Neural cell (in vitro differentiated cells): Measurements from ENCODE around the gene IL36B.

ENCODE experiments used
- EZH2 ChIP-seq: fragments of 200-600, 300-800 bp; shearing (Covaris generic), sonication (generic); IDR thresholded peaks from 2 replicates; pipeline ENCODE4 v1.6.1; 2014; ENCODE audit warnings: antibody characterized with exemption, low read length, borderline replicate concordance, mild to moderate bottlenecking; ENCODE audit not compliant: insufficient read depth, poor library complexity, severe bottlenecking
- MXI1 ChIP-seq: fragments of 450-650 bp; conservative IDR thresholded peaks from 2 replicates; pipeline ENCODE4 v1.6.1; 2014; ENCODE audit warnings: antibody characterized with exemption, mild to moderate bottlenecking; ENCODE audit not compliant: poor library complexity, severe bottlenecking
- POLR2AphosphoS5 ChIP-seq: IDR thresholded peaks from 2 replicates; pipeline ENCODE4 v1.6.1; 2012
- SMC3 ChIP-seq: fragments of 450-650 bp; conservative IDR thresholded peaks from 2 replicates; pipeline ENCODE4 v1.6.1; 2014; ENCODE audit warnings: antibody characterized with exemption, mild to moderate bottlenecking, moderate library complexity; ENCODE audit not compliant: poor library complexity
- TAF1 ChIP-seq: IDR thresholded peaks from 2 replicates; pipeline ENCODE4 v1.6.1; 2012; ENCODE audit warnings: low read depth
- TF ChIP-seq, protein P1 (sequence below): fragments of 450-650 bp; IDR thresholded peaks from 2 replicates; pipeline ENCODE4 v1.5.1; 2014; ENCODE audit warnings: antibody characterized with exemption, mild to moderate bottlenecking, moderate library complexity; ENCODE audit not compliant: poor library complexity, severe bottlenecking

DNA sequence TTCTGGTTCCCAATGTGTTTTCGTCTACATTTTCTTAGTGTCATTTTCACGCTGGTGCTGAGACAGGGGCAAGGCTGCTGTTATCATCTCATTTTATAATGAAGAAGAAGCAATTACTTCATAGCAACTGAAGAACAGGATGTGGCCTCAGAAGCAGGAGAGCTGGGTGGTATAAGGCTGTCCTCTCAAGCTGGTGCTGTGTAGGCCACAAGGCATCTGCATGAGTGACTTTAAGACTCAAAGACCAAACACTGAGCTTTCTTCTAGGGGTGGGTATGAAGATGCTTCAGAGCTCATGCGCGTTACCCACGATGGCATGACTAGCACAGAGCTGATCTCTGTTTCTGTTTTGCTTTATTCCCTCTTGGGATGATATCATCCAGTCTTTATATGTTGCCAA lies 67.6 kb downstream of the IL36B start:
- TF ChIP-seq, protein P1, sequence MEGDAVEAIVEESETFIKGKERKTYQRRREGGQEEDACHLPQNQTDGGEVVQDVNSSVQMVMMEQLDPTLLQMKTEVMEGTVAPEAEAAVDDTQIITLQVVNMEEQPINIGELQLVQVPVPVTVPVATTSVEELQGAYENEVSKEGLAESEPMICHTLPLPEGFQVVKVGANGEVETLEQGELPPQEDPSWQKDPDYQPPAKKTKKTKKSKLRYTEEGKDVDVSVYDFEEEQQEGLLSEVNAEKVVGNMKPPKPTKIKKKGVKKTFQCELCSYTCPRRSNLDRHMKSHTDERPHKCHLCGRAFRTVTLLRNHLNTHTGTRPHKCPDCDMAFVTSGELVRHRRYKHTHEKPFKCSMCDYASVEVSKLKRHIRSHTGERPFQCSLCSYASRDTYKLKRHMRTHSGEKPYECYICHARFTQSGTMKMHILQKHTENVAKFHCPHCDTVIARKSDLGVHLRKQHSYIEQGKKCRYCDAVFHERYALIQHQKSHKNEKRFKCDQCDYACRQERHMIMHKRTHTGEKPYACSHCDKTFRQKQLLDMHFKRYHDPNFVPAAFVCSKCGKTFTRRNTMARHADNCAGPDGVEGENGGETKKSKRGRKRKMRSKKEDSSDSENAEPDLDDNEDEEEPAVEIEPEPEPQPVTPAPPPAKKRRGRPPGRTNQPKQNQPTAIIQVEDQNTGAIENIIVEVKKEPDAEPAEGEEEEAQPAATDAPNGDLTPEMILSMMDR: no peak
- TF ChIP-seq POLR2AphosphoS5 (no peak), EZH2 (no peak), SMC3 (no peak), TAF1 (no peak), MXI1 (no peak)
